Loucy (cell line): ENCODE measurements around the gene PRSS38.

Experiments
- H2AFZ ChIP-seq: fragments of 200-600 bp; sonication (generic); 2 replicates; pipeline ENCODE4 v1.6.0; 2016; ENCODE audit warnings: antibody characterized with exemption, mild to moderate bottlenecking, low read length, moderate library complexity
- H3F3A ChIP-seq: fragments of 200-600 bp; 2 replicates; pipeline ENCODE4 v1.6.0; 2016; ENCODE audit warnings: antibody characterized with exemption, low read depth, mild to moderate bottlenecking
- H3K27me3 ChIP-seq: fragments of 200-600 bp; sonication (generic); 2 replicates; pipeline ENCODE4 v1.6.1; 2014; ENCODE audit warnings: low read length, mild to moderate bottlenecking; ENCODE audit not compliant: insufficient read depth, poor library complexity, severe bottlenecking
- H3K36me3 ChIP-seq: fragments of 200-600 bp; sonication (generic); 2 replicates; pipeline ENCODE4 v1.6.1; 2016; ENCODE audit warnings: low read length; ENCODE audit not compliant: insufficient read depth
- H3K4me1 ChIP-seq: fragments of 200-600 bp; sonication (generic); 2 replicates; pipeline ENCODE4 v1.5.1; 2014; ENCODE audit warnings: low read length, mild to moderate bottlenecking; ENCODE audit not compliant: insufficient read depth, poor library complexity, severe bottlenecking
- H3K4me2 ChIP-seq: fragments of 200-600 bp; sonication (generic); 2 replicates; pipeline ENCODE4 v1.6.0; 2014; ENCODE audit warnings: antibody characterized with exemption, low read length, low read depth, mild to moderate bottlenecking; ENCODE audit not compliant: poor library complexity, severe bottlenecking
- H3K4me3 ChIP-seq: fragments of 200-600 bp; sonication (generic); 2 replicates; pipeline ENCODE4 v1.5.1; 2014; ENCODE audit warnings: low read length, mild to moderate bottlenecking, mixed read lengths; ENCODE audit not compliant: poor library complexity, severe bottlenecking
- H3K79me2 ChIP-seq: fragments of 200-600 bp; sonication (generic); 2 replicates; pipeline ENCODE4 v1.6.1; 2014; ENCODE audit warnings: low read length; ENCODE audit not compliant: insufficient read depth
- H3K9ac ChIP-seq: fragments of 200-600 bp; sonication (generic); 2 replicates; pipeline ENCODE4 v1.6.0; 2014; ENCODE audit warnings: mild to moderate bottlenecking, low read depth, low read length, moderate library complexity; ENCODE audit not compliant: poor library complexity, severe bottlenecking
- H3K9me2 ChIP-seq: fragments of 200-600 bp; sonication (generic); replicated peaks from 2 replicates; pipeline ENCODE4 v1.6.1; 2016; ENCODE audit warnings: low read depth, low read length, mixed read lengths
- H3K9me3 ChIP-seq: fragments of 200-600 bp; sonication (generic); 2 replicates; pipeline ENCODE4 v1.6.1; 2014; ENCODE audit warnings: mild to moderate bottlenecking, antibody characterized with exemption, low read length, low read depth; ENCODE audit not compliant: insufficient read depth
- H4K20me1 ChIP-seq: fragments of 200-600 bp; sonication (generic); 2 replicates; pipeline ENCODE4 v1.6.0; 2014; ENCODE audit warnings: antibody characterized with exemption, low read length, mild to moderate bottlenecking; ENCODE audit not compliant: insufficient read depth, poor library complexity, severe bottlenecking
- CTCF ChIP-seq: fragments of 200-600 bp; sonication (generic); conservative IDR thresholded peaks from 2 replicates; pipeline ENCODE4 v1.5.1; 2014; ENCODE audit warnings: mild to moderate bottlenecking, antibody characterized with exemption, low read length
- EZH2phosphoT487 ChIP-seq: fragments of 200-600 bp; IDR thresholded peaks from 2 replicates; pipeline ENCODE4 v1.6.1; 2018; ENCODE audit warnings: antibody characterized with exemption, mild to moderate bottlenecking, moderate library complexity, borderline replicate concordance

The PRSS38 gene

DNA sequence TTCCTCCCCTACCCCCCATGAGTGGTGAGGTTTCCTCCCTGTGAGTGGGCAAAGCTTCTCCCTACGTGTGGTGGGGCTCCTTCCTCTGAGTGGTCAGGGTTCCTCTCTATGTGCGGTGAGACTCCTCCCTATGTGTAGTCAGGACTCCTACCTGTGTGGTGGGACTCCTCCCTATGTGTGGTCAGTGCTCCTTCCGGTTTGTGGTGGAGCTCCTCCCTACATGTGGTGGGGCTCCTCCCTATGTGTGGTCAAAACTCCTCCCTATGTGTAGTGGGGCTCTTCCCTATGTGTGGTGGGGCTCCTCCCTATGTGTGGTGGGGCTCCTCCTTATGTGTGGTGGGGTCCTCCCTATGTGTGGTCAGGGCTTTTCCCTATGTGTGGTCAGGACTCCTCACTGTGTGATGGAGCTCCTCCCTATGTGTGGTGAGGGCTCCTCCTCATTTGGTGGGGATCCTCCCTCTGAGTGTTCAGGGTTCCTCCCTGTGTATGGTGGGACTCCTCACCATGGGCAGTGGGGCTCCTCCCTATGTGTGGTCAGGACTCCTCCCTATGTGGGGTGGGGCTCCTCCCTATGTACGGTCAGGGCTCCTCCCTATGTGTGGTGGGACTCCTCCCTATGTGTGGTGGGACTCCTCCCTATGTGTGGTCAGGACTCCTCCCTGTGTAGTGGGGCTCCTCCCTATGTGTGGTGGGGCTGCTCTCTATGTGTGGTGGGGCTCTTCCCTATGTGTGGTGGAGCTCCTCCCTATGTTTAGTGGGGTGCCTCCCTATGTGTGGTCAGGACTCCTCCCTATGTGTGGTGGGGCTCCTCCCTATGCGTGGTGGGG is 29.1 kb downstream of the PRSS38 start:
- no peak overlapping the region for H3K9ac ChIP-seq
- no peak overlapping the region for H3K4me3 ChIP-seq
- TF ChIP-seq EZH2phosphoT487 (no peak), CTCF (no peak)
- no peaks in the 10 kb centered on the region; the same call in 1 of the 2 replicates for H3K9me3 ChIP-seq
- no peak overlapping the region for H2AFZ ChIP-seq
- no peaks in the 10 kb centered on the region for H3K27me3 ChIP-seq
- H3K9me2 ChIP-seq, result no peaks in the 10 kb centered on the region
- H3K79me2 ChIP-seq, result no peaks in the 10 kb centered on the region
- H3K4me1 ChIP-seq, result no peaks in the 10 kb centered on the region
- H3K36me3 ChIP-seq, result no peaks in the 10 kb centered on the region
- H3K4me2 ChIP-seq, result no peak overlapping the region
- no peaks in the 10 kb centered on the region for H4K20me1 ChIP-seq
- H3F3A ChIP-seq, result no peaks in the 10 kb centered on the region

DNA sequence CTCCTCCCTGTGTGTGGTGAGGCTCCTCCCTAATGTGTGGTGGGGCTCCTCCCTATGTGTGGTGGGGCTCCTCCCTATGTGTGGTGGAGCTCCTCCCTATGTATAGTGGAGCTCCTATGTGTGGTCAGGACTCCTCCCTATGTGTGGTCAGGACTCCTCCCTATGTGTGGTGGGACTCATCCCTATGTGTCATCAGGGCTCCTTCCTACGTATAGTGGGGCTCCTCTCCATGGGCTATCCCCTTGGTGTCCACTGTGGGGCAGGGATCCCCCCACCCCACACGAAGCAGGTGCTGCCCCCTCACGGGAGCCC is 29.6 kb downstream of the PRSS38 start:
- Histone ChIP-seq H3K9me2 (no peaks in the 10 kb centered on the region), H4K20me1 (no peaks in the 10 kb centered on the region), H3F3A (no peaks in the 10 kb centered on the region), H2AFZ (no peak overlapping the region), H3K9me3 (no peaks in the 10 kb centered on the region; the same call in 1 of the 2 replicates), H3K4me1 (no peaks in the 10 kb centered on the region), H3K27me3 (no peaks in the 10 kb centered on the region), H3K79me2 (no peaks in the 10 kb centered on the region), H3K36me3 (no peaks in the 10 kb centered on the region), H3K4me3 (no peak overlapping the region), H3K4me2 (no peak overlapping the region), H3K9ac (no peak overlapping the region)
- TF ChIP-seq CTCF, result no peak
- no peak for TF ChIP-seq EZH2phosphoT487

DNA sequence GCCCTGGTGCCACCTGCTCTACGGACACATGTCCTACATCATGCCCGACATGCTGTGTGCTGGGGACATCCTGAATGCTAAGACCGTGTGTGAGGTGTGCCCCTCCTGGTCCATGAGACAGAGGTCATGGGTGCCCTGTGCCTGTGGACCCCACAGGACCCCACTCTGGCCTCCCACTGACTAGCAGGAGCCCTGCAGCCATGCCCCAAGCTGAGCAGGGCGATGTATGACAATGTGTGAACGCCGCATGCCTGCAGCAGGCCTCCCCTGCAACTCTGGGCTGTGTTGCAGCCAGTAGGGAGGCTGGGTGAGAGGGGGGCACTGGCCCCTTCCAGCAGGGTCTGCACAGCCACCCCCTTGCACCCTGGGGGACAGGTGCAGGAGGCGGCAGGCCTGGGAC is 30.0 kb downstream of the PRSS38 start:
- H3F3A ChIP-seq, result no peaks in the 10 kb centered on the region
- H3K36me3 ChIP-seq, result no peaks in the 10 kb centered on the region
- no peaks in the 10 kb centered on the region for H4K20me1 ChIP-seq
- no peaks in the 10 kb centered on the region for H3K27me3 ChIP-seq
- no peaks in the 10 kb centered on the region for H3K79me2 ChIP-seq
- H3K9me3 ChIP-seq, result no peaks in the 10 kb centered on the region; the same call in 1 of the 2 replicates
- no peaks in the 10 kb centered on the region for H3K4me1 ChIP-seq
- H3K4me3 ChIP-seq, result no peak overlapping the region
- no peak for TF ChIP-seq EZH2phosphoT487
- TF ChIP-seq CTCF, result no peak
- H3K4me2 ChIP-seq, result no peak overlapping the region
- no peak overlapping the region for H3K9ac ChIP-seq
- no peaks in the 10 kb centered on the region for H3K9me2 ChIP-seq
- no peak overlapping the region for H2AFZ ChIP-seq
